HG03469 (cell line): Measurements from ENCODE around the gene SLC35F3.
"Not testable (repeated sequence)": the region's sequence is repeated elsewhere in the genome, so short reads cannot be mapped to it uniquely, and the experiment has no call there.

Experiments used
- ATAC-seq: cut with Tn5 transposase; IDR thresholded peaks from one replicate; pipeline ENCODE4 v1.9.1; 2021; ENCODE audit warnings: mild to moderate bottlenecking, moderate library complexity, moderate number of reproducible peaks; ENCODE audit not compliant: unreplicated experiment

Gene SLC35F3

GRCh38 chr1:234096161-234096770 lies 191.8 kb downstream of the SLC35F3 start:
- ATAC-seq = no peak

- ATAC-seq = no peak
These were observed 198.1 kb downstream of the SLC35F3 start for GRCh38 chr1:234102583-234102982.

- ATAC-seq = no peak
These were observed 198.7 kb downstream of the SLC35F3 start for GRCh38 chr1:234103198-234103597.

- ATAC-seq = no peak
These were observed 201.6 kb downstream of the SLC35F3 start for GRCh38 chr1:234106032-234106431.

- ATAC-seq = no peak
These were observed 203.0 kb downstream of the SLC35F3 start for GRCh38 chr1:234107416-234108021.

- ATAC-seq = no peak
These were observed 204.4 kb downstream of the SLC35F3 start for GRCh38 chr1:234108921-234109320.

GRCh38 chr1:234109840-234110239 lies 205.4 kb downstream of the SLC35F3 start:
- ATAC-seq = no peak

GRCh38 chr1:234111458-234112142 lies 207.1 kb downstream of the SLC35F3 start:
- no peak for ATAC-seq

GRCh38 chr1:234114648-234115307 lies 210.3 kb downstream of the SLC35F3 start:
- no peak for ATAC-seq

GRCh38 chr1:234118911-234119310 lies 214.4 kb downstream of the SLC35F3 start:
- no peak for ATAC-seq

- ATAC-seq = no peak
These were observed 215.0 kb downstream of the SLC35F3 start for GRCh38 chr1:234119431-234119830.

GRCh38 chr1:234120327-234120944 lies 216.0 kb downstream of the SLC35F3 start:
- no peak for ATAC-seq

GRCh38 chr1:234121659-234122058 lies 217.2 kb downstream of the SLC35F3 start:
- not testable (repeated sequence) for ATAC-seq

- ATAC-seq = not testable (repeated sequence)
These were observed 218.1 kb downstream of the SLC35F3 start for GRCh38 chr1:234122571-234122970.

GRCh38 chr1:234123867-234124266 lies 219.4 kb downstream of the SLC35F3 start:
- no peak for ATAC-seq

GRCh38 chr1:234125283-234125682 lies 220.8 kb downstream of the SLC35F3 start:
- ATAC-seq = no peak

GRCh38 chr1:234125714-234126113 lies 221.2 kb downstream of the SLC35F3 start:
- no peak for ATAC-seq

GRCh38 chr1:234127026-234127671 lies 222.7 kb downstream of the SLC35F3 start:
- no peak for ATAC-seq

GRCh38 chr1:234132795-234133194 lies 228.3 kb downstream of the SLC35F3 start:
- ATAC-seq = no peak

GRCh38 chr1:234134878-234135277 lies 230.4 kb downstream of the SLC35F3 start:
- no peak for ATAC-seq

- no peak for ATAC-seq
These were observed 231.0 kb downstream of the SLC35F3 start for GRCh38 chr1:234135501-234135900.
